ENCODE results near the gene MTRF1.
A peak's percentile ranks its signal among the peaks of the same experiment; 100 is the strongest.

The MTRF1 gene

DNA sequence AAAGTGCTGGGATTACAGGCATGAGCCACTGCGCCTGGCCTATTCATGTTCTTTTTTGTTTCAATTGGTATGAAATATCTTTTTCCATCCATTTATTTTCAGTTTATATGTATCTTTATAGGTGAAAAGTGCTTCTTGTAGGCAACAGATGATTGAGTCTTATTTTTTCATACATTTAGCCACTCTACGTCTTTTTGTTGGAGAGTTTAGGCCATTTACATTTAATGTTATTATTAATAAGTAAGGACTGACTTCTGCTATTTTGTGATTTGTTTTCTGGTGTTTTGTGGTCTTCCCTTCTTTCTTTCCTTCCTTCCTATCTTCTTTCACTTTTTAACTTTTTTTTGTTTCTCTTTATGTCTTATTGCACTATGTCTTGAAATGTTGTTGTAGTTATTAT is 52.3 kb downstream of the MTRF1 start:
- Histone ChIP-seq H3K4me3 (ENCODE audit: low read length) (no peak overlapping the region), H3K4me1 (ENCODE audit: control insufficient read depth, insufficient read depth, low read length) (no peaks in the 10 kb centered on the region), H3K9ac (ENCODE audit: low read length) (no peak overlapping the region), H3K9me3 (ENCODE audit: control insufficient read depth, low read length) (no peaks in the 10 kb centered on the region), H3K36me3 (ENCODE audit: control insufficient read depth, insufficient read depth, low read length) (no peaks in the 10 kb centered on the region), H3K27me3 (ENCODE audit: control insufficient read depth, insufficient read depth, low read length) (no peaks in the 10 kb centered on the region)

GRCh38 chr13:41206467-41206866 is 56.9 kb downstream of the MTRF1 start:
- H3K27me3 ChIP-seq (ENCODE audit: control insufficient read depth, insufficient read depth, low read length) = no peaks in the 10 kb centered on the region
- H3K9ac ChIP-seq (ENCODE audit: low read length) = no peak overlapping the region
- no peaks in the 10 kb centered on the region for H3K9me3 ChIP-seq (ENCODE audit: control insufficient read depth, low read length)
- H3K4me3 ChIP-seq (ENCODE audit: low read length) = no peak overlapping the region
- H3K4me1 ChIP-seq (ENCODE audit: control insufficient read depth, insufficient read depth, low read length) = no peaks in the 10 kb centered on the region
- H3K36me3 ChIP-seq (ENCODE audit: control insufficient read depth, insufficient read depth, low read length) = no peaks in the 10 kb centered on the region

GRCh38 chr13:41203810-41204209 is 59.6 kb downstream of the MTRF1 start:
- H3K4me1 ChIP-seq (ENCODE audit: control insufficient read depth, insufficient read depth, low read length) = no peaks in the 10 kb centered on the region
- H3K27me3 ChIP-seq (ENCODE audit: control insufficient read depth, insufficient read depth, low read length) = no peaks in the 10 kb centered on the region
- H3K9me3 ChIP-seq (ENCODE audit: control insufficient read depth, low read length) = no peaks in the 10 kb centered on the region
- H3K4me3 ChIP-seq (ENCODE audit: low read length) = no peak overlapping the region
- no peaks in the 10 kb centered on the region for H3K36me3 ChIP-seq (ENCODE audit: control insufficient read depth, insufficient read depth, low read length)
- no peak overlapping the region for H3K9ac ChIP-seq (ENCODE audit: low read length)

DNA sequence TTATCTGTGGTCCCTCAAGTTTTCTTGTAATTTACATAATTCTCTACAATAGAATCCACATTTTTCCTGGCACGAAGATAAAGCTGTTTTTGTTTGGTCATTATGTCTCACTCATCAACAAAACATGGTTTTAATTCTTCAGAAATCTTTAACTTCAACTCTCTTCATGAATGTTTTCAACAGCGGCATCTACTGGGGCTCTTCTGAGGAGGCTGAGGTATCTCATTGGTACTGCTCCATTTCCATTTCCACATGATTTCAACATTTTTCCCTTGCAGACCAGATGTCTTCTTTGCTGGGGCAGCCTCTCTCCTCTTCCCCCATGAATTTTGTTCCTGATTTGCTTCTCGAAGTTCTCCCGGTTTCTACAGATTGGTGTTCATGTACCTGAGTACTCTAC is 63.2 kb downstream of the MTRF1 start:
- Histone ChIP-seq H3K4me1 (ENCODE audit: control insufficient read depth, insufficient read depth, low read length) (no peaks in the 10 kb centered on the region), H3K27me3 (ENCODE audit: control insufficient read depth, insufficient read depth, low read length) (no peaks in the 10 kb centered on the region), H3K4me3 (ENCODE audit: low read length) (no peak overlapping the region), H3K9me3 (ENCODE audit: control insufficient read depth, low read length) (no peaks in the 10 kb centered on the region), H3K9ac (ENCODE audit: low read length) (no peak overlapping the region), H3K36me3 (ENCODE audit: control insufficient read depth, insufficient read depth, low read length) (no peaks in the 10 kb centered on the region)

- no peak overlapping the region for H3K4me3 ChIP-seq (ENCODE audit: low read length)
- no peaks in the 10 kb centered on the region for H3K9me3 ChIP-seq (ENCODE audit: control insufficient read depth, low read length)
- no peak overlapping the region for H3K9ac ChIP-seq (ENCODE audit: low read length)
- no peaks in the 10 kb centered on the region for H3K36me3 ChIP-seq (ENCODE audit: control insufficient read depth, insufficient read depth, low read length)
- H3K4me1 ChIP-seq (ENCODE audit: control insufficient read depth, insufficient read depth, low read length) = no peaks in the 10 kb centered on the region
- no peaks in the 10 kb centered on the region for H3K27me3 ChIP-seq (ENCODE audit: control insufficient read depth, insufficient read depth, low read length)
Observed at GRCh38 chr13:41199526-41199925, 63.9 kb downstream of the MTRF1 start.

- no peaks in the 10 kb centered on the region for H3K36me3 ChIP-seq (ENCODE audit: control insufficient read depth, insufficient read depth, low read length)
- no peaks in the 10 kb centered on the region for H3K27me3 ChIP-seq (ENCODE audit: control insufficient read depth, insufficient read depth, low read length)
- H3K9ac ChIP-seq (ENCODE audit: low read length) = no peak overlapping the region
- H3K4me1 ChIP-seq (ENCODE audit: control insufficient read depth, insufficient read depth, low read length) = no peaks in the 10 kb centered on the region
- no peaks in the 10 kb centered on the region for H3K9me3 ChIP-seq (ENCODE audit: control insufficient read depth, low read length)
- no peak overlapping the region for H3K4me3 ChIP-seq (ENCODE audit: low read length)
Observed at GRCh38 chr13:41199079-41199478, 64.3 kb downstream of the MTRF1 start.

- Histone ChIP-seq H3K4me3 (ENCODE audit: low read length) (no peak overlapping the region), H3K9me3 (ENCODE audit: control insufficient read depth, low read length) (no peaks in the 10 kb centered on the region), H3K4me1 (ENCODE audit: control insufficient read depth, insufficient read depth, low read length) (no peaks in the 10 kb centered on the region), H3K27me3 (ENCODE audit: control insufficient read depth, insufficient read depth, low read length) (no peaks in the 10 kb centered on the region), H3K36me3 (ENCODE audit: control insufficient read depth, insufficient read depth, low read length) (no peaks in the 10 kb centered on the region), H3K9ac (ENCODE audit: low read length) (no peak overlapping the region)
Observed at GRCh38 chr13:41196620-41197019, 66.8 kb downstream of the MTRF1 start.

- no peaks in the 10 kb centered on the region for H3K27me3 ChIP-seq (ENCODE audit: control insufficient read depth, insufficient read depth, low read length)
- H3K36me3 ChIP-seq (ENCODE audit: control insufficient read depth, insufficient read depth, low read length) = no peaks in the 10 kb centered on the region
- no peak overlapping the region for H3K4me3 ChIP-seq (ENCODE audit: low read length)
- no peak overlapping the region for H3K9ac ChIP-seq (ENCODE audit: low read length)
- H3K9me3 ChIP-seq (ENCODE audit: control insufficient read depth, low read length) = no peaks in the 10 kb centered on the region
- H3K4me1 ChIP-seq (ENCODE audit: control insufficient read depth, insufficient read depth, low read length) = no peaks in the 10 kb centered on the region
Observed at GRCh38 chr13:41196011-41196410, 67.4 kb downstream of the MTRF1 start.

DNA sequence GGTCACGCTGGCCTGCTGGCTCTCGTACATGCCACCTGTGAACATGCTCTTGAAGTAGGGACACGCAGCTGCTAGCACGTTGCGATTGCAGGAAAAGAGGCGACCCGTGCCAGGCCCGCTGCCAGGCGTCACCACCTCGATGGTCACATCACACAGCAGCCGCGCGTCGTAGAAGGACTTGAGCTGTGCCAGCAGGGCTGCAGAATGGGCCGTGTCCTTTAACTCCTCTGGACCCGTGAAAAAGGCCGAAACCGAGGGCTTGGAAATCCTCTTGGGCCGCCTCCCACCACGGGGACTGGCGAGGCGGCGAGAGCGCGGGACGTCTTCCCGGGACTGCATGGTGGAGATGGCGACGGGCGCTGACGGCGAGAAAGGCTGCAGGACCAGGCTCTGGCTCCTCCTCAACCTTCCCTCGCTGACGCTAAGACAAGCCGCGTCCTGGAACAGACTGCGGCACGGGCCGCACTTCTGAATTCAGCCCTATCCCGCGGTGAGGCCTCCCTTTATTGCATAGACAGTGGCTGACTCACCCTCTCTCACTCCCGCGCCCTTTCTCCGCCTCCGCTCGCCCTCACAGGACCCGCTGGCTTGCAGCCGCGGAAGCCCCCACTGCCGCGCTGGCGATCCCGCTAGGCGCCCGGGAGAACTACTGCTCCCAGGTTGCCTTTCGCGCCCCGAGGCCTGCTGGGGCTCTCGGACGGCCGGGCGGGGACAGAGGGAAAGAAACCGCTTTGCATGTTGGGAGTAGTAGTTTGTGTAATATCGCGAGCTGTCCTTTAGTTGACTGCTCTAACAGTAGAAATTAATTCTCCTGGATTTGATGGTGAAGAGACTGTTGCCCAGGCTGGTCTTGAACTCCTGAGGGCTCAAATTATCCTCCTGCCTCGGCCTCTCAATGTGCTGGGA is 69.2 kb downstream of the MTRF1 start, which contains the start of gene KBTBD7:
KBTBD7 (minus strand) TSS at position 651 of the 906 bp plus-strand sequence; CDS start at position 339, 312 bp downstream.
- no peaks in the 10 kb centered on the region for H3K36me3 ChIP-seq (ENCODE audit: control insufficient read depth, insufficient read depth, low read length)
- peak within 1 kb of the TSS; percentile 73 for H3K4me3 ChIP-seq (ENCODE audit: low read length)
- H3K27me3 ChIP-seq (ENCODE audit: control insufficient read depth, insufficient read depth, low read length) = no peaks in the 10 kb centered on the region
- no peaks in the 10 kb centered on the region for H3K4me1 ChIP-seq (ENCODE audit: control insufficient read depth, insufficient read depth, low read length)
- H3K9me3 ChIP-seq (ENCODE audit: control insufficient read depth, low read length) = no peaks in the 10 kb centered on the region
- peak within 1 kb of the TSS; percentile 76 for H3K9ac ChIP-seq (ENCODE audit: low read length)

GRCh38 chr13:41193469-41193868 is 69.9 kb downstream of the MTRF1 start:
- Histone ChIP-seq H3K9ac (ENCODE audit: low read length) (no peak overlapping the region), H3K4me3 (ENCODE audit: low read length) (peak overlapping the region; percentile 73), H3K27me3 (ENCODE audit: control insufficient read depth, insufficient read depth, low read length) (no peaks in the 10 kb centered on the region), H3K4me1 (ENCODE audit: control insufficient read depth, insufficient read depth, low read length) (no peaks in the 10 kb centered on the region), H3K36me3 (ENCODE audit: control insufficient read depth, insufficient read depth, low read length) (no peaks in the 10 kb centered on the region), H3K9me3 (ENCODE audit: control insufficient read depth, low read length) (no peaks in the 10 kb centered on the region)

- Histone ChIP-seq H3K4me1 (ENCODE audit: control insufficient read depth, insufficient read depth, low read length) (no peaks in the 10 kb centered on the region), H3K27me3 (ENCODE audit: control insufficient read depth, insufficient read depth, low read length) (no peaks in the 10 kb centered on the region), H3K9ac (ENCODE audit: low read length) (no peak overlapping the region), H3K36me3 (ENCODE audit: control insufficient read depth, insufficient read depth, low read length) (no peaks in the 10 kb centered on the region), H3K4me3 (ENCODE audit: low read length) (no peak overlapping the region), H3K9me3 (ENCODE audit: control insufficient read depth, low read length) (no peaks in the 10 kb centered on the region)
Observed at GRCh38 chr13:41188584-41188983, 74.8 kb downstream of the MTRF1 start.

DNA sequence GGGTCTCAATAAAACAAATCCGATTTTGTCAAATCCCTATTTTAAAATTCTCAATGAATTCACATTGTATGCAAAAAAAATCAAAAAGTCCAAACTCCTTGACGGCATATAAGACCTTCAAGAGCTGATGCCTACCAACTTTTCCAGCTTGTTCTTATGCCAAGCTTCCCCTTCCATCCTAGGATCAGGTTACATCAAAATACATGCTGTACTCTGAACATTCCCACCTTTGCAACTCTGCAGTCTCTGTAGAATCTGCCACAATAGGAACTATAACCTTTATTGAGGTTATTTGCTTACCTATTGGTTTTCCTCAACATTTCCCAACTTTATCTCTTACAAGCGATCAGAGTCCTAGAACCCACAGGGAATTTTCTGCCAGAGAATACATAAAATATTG is 76.9 kb downstream of the MTRF1 start:
- Histone ChIP-seq H3K4me1 (ENCODE audit: control insufficient read depth, insufficient read depth, low read length) (no peaks in the 10 kb centered on the region), H3K27me3 (ENCODE audit: control insufficient read depth, insufficient read depth, low read length) (no peaks in the 10 kb centered on the region), H3K4me3 (ENCODE audit: low read length) (no peak overlapping the region), H3K36me3 (ENCODE audit: control insufficient read depth, insufficient read depth, low read length) (no peaks in the 10 kb centered on the region), H3K9ac (ENCODE audit: low read length) (no peak overlapping the region), H3K9me3 (ENCODE audit: control insufficient read depth, low read length) (no peaks in the 10 kb centered on the region)
